AG09319 (cell line): Measurements from ENCODE around the gene DCAF6.
A peak's percentile ranks its signal among the peaks of the same experiment; 100 is the strongest.

Experiments
- DNase-seq: peaks from one replicate; pipeline ENCODE4 v3.0.0-alpha.2; 2010; ENCODE audit warnings: low read depth; ENCODE audit errors: extremely low read depth
- CTCF ChIP-seq: IDR thresholded peaks from 2 replicates; pipeline ENCODE4 v1.5.1; 2011; ENCODE audit warnings: low read depth, mild to moderate bottlenecking, inconsistent platforms, low read length, moderate library complexity

DCAF6 gene

DNA sequence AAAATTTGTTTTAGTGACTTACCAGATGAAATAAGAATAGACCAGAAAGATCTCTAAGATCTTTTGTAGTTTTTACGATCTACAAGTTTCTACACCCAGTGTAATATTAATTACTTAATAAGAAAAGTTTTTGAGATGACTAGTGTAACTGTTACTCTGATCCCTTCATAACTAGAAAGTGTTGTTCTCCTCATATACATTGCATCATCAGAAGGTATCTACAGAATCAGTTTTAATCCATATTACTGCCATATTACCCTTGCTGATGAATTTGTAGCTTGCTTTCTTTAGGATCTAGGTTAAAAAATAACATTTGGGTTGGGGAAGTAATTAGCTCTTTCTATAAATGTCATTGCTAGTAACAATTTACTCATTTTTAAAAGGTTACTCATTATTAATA is 127.7 kb downstream of the DCAF6 start:
- no peak for TF ChIP-seq CTCF
- no peak for DNase-seq

- no peak for TF ChIP-seq CTCF
- DNase-seq, result no peak
Measured at GRCh38 chr1:168065506-168065905, 129.0 kb downstream of the DCAF6 start.

DNA sequence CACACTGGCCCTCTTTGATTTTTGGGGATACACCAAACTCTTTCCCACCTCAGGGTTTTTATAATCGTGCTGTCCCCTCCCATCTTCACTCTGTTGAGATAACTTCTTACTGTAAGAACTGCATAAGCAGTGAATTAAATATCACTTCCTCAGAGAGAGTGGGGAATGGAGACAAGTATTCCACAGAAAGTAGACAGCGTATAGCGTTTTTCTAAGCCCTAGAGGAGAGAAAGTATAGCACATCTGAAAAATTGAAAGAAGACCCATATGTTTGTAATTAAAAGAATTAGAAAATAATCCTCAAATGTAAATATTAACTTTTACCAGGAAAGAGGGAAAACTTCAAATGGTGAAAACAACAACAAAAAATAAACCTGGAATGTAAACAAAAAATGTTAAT is 132.9 kb downstream of the DCAF6 start:
- DNase-seq, result no peak
- no peak; the same call in 1 of the 2 replicates for TF ChIP-seq CTCF

- no peak for DNase-seq
- no peak for TF ChIP-seq CTCF
Measured at GRCh38 chr1:168079761-168080160, 143.3 kb downstream of the DCAF6 start.

- TF ChIP-seq CTCF, result no peak
- DNase-seq, result peak; percentile 71
Measured at GRCh38 chr1:168081373-168082007, 145.0 kb downstream of the DCAF6 start.

DNA sequence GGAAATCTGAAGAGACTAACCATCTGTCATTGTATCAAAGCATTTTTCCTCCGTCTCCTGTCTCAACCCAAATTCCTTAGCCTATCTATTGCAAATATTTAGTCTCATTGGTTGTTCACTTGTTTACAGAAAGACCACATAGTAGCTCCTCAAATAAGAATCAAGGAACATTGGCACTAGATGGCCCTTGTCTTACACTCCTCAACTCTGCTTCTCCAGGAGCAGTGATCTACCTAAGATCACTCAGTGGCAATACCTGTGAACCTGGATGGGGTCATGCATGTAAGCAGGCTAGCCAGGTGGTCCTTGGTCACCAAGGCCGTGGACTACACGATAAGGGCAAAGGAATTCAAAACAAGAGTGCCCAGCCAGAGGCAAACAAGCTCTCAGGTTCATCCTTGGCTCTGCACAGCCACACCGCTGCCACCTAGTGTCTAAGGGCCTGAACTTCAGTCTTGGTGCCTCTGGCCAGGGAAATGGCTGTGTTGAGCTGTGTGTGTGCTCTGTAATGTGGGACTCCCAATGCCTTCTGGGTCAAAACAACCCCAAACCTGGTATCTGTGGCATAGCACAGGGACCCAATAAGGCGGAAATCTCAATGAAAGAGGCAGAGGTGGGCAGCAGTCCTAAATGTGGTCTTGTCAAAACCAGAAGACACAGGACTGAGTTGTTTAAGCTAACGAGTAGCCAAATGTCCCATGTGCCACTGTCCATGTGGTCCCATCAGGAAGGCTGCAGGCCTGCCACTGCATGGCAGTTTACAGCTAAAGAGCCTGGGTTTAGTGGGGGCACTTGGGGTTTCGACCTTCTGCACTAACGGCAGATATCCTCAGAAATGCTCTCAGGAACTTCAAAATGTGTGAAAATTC is 145.8 kb downstream of the DCAF6 start:
- peak; percentile 94 for TF ChIP-seq CTCF
- peak; percentile 35 for DNase-seq

DNA sequence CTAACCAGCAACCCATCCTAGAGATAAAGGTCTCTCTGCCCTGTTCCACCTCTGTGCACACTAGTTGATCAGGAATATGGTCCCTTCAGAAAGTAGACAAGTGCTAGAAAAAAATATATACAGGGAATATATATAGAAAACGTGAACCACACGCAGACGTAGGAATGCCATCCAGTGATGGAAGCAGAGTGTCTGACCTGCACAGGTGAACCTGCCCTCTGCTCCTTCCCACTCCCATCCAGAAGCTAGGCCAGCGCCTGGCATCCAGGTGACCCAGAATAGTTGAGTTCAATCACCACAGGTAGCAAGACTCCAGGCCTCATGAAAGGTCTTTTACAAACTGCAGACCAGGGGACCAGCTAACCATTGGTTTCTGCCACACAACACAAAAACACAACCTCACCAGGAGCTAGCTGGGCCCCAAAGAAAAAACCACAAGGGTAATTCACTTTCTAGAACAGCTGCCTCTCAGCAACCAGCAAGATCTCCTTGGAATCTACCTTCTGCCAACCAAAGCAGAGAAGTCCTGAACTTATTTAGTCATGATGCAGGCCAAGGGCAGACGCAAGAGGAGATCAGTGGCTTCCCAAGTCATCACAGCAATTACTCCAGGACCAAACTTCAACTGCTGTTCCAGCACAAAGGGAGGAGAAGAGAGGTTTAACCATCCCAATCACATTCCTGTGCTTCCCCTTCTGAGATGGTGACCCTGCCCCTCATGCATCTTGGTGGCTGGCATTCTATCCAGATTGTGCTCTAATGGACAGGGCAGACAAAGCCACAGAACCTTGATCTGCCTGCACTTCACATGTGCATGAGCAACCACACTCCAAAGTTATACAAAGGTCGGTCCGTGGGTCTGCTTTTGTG is 147.2 kb downstream of the DCAF6 start:
- TF ChIP-seq CTCF, result no peak
- no peak for DNase-seq
